Measurements from ENCODE around the gene NEDD9.

DNA sequence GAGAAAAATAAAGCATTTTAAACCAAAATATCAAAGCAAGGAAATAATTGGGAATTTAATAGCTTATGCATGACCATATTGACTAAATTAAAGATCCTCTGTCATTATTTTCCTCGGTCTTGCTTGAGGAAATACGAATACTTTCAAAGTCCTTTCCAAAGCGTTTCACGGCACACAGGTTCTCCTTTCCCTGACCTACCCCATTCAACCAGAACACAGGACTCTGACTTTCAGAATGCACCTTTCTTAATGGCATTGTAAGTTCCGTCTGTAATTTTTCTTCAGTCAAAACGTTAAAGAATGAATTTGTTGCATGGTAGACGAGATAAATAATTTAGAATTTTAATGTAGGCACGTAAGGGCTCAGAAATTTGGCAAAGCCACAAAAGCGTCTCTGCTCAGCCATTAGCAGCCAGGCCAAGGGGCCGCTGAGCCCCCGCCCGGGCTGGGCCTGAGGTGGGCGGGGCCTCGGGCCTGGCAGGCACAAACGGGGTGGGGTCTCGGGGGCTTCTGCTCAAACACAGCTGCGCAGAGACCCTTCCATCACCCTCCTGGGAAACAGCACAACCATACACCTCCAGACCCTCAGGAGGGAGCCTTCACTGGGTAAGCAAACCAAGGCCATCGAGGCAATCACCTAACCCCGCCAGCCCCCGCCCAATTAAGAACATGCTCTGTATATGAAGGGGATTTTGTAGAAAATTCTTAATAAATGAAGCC, 3.4 kb downstream of the NEDD9 start:
- TF ChIP-seq SP140L (CRISPR knock-in tag; IDR thresholded peaks at IDR 0.05; ENCODE audit: borderline replicate concordance) (no peak), ARNT (IDR thresholded peaks at IDR 0.05) (no peak), ZNF274 (CRISPR knock-in tag; IDR thresholded peaks at IDR 0.05) (peak; percentile 29; the same call in 1 of the 2 replicates), ERF (CRISPR knock-in tag; IDR thresholded peaks at IDR 0.05) (no peak), NFE2L2 (IDR thresholded peaks at IDR 0.05; ENCODE audit: low read length) (no peak), ADNP (CRISPR knock-in tag; IDR thresholded peaks at IDR 0.05) (no peak), ELF4 (CRISPR knock-in tag; IDR thresholded peaks at IDR 0.05; ENCODE audit: borderline replicate concordance) (no peak), ZNF766 (CRISPR knock-in tag; IDR thresholded peaks at IDR 0.05; ENCODE audit: borderline replicate concordance) (no peak), ZSCAN29 (CRISPR knock-in tag; conservative IDR thresholded peaks at IDR 0.05) (no peak), RAD21 (CRISPR knock-in tag; IDR thresholded peaks at IDR 0.05) (no peak)
- TF ChIP-seq, protein P1, sequence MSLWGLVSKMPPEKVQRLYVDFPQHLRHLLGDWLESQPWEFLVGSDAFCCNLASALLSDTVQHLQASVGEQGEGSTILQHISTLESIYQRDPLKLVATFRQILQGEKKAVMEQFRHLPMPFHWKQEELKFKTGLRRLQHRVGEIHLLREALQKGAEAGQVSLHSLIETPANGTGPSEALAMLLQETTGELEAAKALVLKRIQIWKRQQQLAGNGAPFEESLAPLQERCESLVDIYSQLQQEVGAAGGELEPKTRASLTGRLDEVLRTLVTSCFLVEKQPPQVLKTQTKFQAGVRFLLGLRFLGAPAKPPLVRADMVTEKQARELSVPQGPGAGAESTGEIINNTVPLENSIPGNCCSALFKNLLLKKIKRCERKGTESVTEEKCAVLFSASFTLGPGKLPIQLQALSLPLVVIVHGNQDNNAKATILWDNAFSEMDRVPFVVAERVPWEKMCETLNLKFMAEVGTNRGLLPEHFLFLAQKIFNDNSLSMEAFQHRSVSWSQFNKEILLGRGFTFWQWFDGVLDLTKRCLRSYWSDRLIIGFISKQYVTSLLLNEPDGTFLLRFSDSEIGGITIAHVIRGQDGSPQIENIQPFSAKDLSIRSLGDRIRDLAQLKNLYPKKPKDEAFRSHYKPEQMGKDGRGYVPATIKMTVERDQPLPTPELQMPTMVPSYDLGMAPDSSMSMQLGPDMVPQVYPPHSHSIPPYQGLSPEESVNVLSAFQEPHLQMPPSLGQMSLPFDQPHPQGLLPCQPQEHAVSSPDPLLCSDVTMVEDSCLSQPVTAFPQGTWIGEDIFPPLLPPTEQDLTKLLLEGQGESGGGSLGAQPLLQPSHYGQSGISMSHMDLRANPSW (CRISPR knock-in tag; IDR thresholded peaks at IDR 0.05; ENCODE audit: borderline replicate concordance), result no peak

All from HepG2 (cell line).